Tibial nerve (tissue), 4 donors: ENCODE results near the gene KCNQ1. TPM values are rescaled to one million over a fixed set of nuclear protein-coding genes. Genes with fewer than 3 reads are reported as not detected.

Source experiments
- DNase-seq, 2 donors: peaks; one replicate each; pipeline ENCODE4 v3.0.0-alpha.2; 2019; ENCODE audit warnings: low spot score in 2 of 2
- H3K27ac ChIP-seq, 4 donors: fragments of 200-600 bp; sonication (generic) in 3 of 4; one replicate each; pipeline ENCODE4 v1.5.1; 2017 to 2019; ENCODE audit warnings: mild to moderate bottlenecking in 1 of 4
- H3K27me3 ChIP-seq, 2 donors: fragments of 200-600 bp; sonication (generic) in 1 of 2; one replicate each; pipeline versions ENCODE4 v1.5.1 to v1.6.0; 2017 to 2019
- H3K36me3 ChIP-seq, 3 donors: fragments of 200-600 bp; sonication (generic); one replicate each; pipeline ENCODE4 v1.5.1; 2018 to 2019
- H3K4me1 ChIP-seq, 4 donors: fragments of 200-600 bp; sonication (generic) in 3 of 4; one replicate each; pipeline ENCODE4 v1.5.1; 2017 to 2019
- H3K4me3 ChIP-seq, 4 donors: fragments of 200-600 bp; sonication (generic) in 3 of 4; one replicate each; pipeline ENCODE4 v1.5.1; 2017 to 2019; ENCODE audit warnings: mild to moderate bottlenecking in 1 of 4, moderate library complexity in 1 of 4
- H3K9me3 ChIP-seq, 4 donors: fragments of 200-600 bp; sonication (generic) in 3 of 4; one replicate each; pipeline ENCODE4 v1.5.1; 2017 to 2019
- EP300 ChIP-seq, 2 donors: sonication (generic); formaldehyde crosslinking; IDR thresholded peaks; one replicate each; pipeline ENCODE4 v1.6.1; 2017; ENCODE audit warnings: antibody characterized with exemption in 2 of 2, mild to moderate bottlenecking in 1 of 2
- POLR2A ChIP-seq, 2 donors: fragments of 450-650 bp; IDR thresholded peaks; one replicate each; pipeline ENCODE4 v1.6.1; 2017; ENCODE audit warnings: antibody characterized with exemption in 2 of 2, mild to moderate bottlenecking in 2 of 2, moderate library complexity in 2 of 2
- WGBS, 2 donors: methylation state at CpG; one replicate each; pipeline ENCODE4 v1.1.5; 2018; 5-methylcytosine and 5-hydroxymethylcytosine counted together
- total RNA-seq, 4 donors: library from RNA; depleted of rRNA; stranded (reverse); fragments of >200 nt; gene quantifications; one replicate each; pipeline ENCODE4 v1.1.0, GENCODE V29; 2016
- TF ChIP-seq, protein P1 (sequence below), 5 experiments: fragments of 200-600 bp in 3 of 5; fragments of 450-650 bp in 2 of 5; sonication (generic) in 3 of 5; IDR thresholded peaks; one replicate each; pipeline ENCODE4 v1.5.1; 2016 to 2019; ENCODE audit warnings: antibody characterized with exemption in 5 of 5, mild to moderate bottlenecking in 3 of 5, moderate library complexity in 2 of 5

The KCNQ1 gene
- total RNA-seq, 4 donors from 2014 or later = 3.5 to 11.4 (median 7.5) TPM

DNA sequence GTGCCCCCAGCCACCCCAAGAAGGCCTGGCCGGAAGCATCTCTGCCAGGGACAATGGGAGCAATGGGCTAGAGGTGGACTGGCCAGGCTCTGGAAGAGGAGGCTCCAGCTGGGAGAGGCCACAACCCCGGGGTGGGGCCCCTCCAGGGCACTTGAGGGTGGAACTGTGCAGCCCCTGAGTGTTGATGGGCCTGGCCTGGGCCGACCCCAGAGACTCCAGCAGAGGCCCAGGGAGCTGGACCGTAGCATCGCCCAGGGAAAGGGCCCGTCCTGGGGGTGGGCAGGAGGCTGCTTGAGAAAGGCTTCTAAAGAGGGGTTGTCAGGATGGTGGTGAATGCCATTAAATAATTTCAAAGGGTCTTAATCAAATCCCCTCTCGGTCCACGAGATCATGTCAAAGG is 410.4 kb downstream of the KCNQ1 start:
- no peak overlapping the region for H3K27ac ChIP-seq
- H3K4me1 ChIP-seq = no peaks in the 10 kb centered on the region
- no peak for DNase-seq
- 84 to 89% methylated on average over 8 of the region's 8 CpGs for WGBS, 2 donors
- TF ChIP-seq EP300 (IDR thresholded peaks at IDR 0.05) = no peak
- TF ChIP-seq, protein P1, sequence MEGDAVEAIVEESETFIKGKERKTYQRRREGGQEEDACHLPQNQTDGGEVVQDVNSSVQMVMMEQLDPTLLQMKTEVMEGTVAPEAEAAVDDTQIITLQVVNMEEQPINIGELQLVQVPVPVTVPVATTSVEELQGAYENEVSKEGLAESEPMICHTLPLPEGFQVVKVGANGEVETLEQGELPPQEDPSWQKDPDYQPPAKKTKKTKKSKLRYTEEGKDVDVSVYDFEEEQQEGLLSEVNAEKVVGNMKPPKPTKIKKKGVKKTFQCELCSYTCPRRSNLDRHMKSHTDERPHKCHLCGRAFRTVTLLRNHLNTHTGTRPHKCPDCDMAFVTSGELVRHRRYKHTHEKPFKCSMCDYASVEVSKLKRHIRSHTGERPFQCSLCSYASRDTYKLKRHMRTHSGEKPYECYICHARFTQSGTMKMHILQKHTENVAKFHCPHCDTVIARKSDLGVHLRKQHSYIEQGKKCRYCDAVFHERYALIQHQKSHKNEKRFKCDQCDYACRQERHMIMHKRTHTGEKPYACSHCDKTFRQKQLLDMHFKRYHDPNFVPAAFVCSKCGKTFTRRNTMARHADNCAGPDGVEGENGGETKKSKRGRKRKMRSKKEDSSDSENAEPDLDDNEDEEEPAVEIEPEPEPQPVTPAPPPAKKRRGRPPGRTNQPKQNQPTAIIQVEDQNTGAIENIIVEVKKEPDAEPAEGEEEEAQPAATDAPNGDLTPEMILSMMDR (IDR thresholded peaks at IDR 0.05) = no peak
- no peak for TF ChIP-seq POLR2A (IDR thresholded peaks at IDR 0.05)
- H3K4me3 ChIP-seq = no peak overlapping the region
- no peaks in the 10 kb centered on the region for H3K27me3 ChIP-seq
- no peaks in the 10 kb centered on the region for H3K9me3 ChIP-seq
- no peaks in the 10 kb centered on the region for H3K36me3 ChIP-seq

DNA sequence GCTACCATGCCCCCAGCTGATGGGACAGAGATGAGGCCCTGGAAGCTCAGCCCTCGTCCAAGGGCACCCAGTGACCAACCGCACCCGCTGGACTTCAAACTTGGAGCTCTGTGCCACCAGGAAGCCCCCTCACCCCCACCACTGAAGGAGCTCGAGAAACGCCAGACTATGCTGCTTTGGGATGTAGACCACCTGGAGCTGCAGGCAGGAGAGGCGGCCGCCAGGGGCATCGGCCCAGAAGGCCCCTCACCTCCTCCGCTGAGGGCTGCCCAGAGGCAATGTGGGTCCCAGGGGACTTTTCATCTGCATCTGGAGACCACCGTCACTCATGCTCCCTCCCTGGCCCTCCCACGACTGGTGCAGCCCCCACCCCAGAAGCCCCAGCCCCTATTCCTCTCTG is 412.5 kb downstream of the KCNQ1 start:
- no peak for DNase-seq
- no peaks in the 10 kb centered on the region for H3K36me3 ChIP-seq
- WGBS, 2 donors = 83 to 85% methylated on average over 10 to 11 of the region's 11 CpGs

DNA sequence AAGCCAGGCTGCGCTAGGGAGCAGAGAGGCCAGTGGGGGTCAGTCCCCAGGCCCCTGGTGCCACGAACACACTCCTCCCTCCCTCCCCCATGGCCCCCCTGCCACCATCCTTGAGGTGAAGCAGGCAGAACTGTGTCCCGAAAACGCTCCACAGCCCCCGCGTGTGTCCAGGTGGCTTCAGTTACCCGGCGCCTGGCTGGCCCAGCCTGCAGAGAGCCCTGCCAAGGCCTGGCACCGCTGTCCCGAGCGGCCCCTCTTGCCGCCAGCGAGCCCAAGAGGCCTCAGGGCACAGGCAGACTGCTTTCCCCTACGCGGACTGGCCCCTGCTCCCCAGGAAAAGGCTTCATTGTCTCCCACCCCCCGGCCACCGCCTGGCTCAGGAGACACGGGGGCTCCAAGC is 413.1 kb downstream of the KCNQ1 start:
- peaks cover 0 to 3% of the 10 kb centered on the region in 2 donors for H3K27me3 ChIP-seq
- H3K4me3 ChIP-seq = no peak overlapping the region
- no peak for DNase-seq
- no peak overlapping the region for H3K27ac ChIP-seq
- peaks cover 0 to 13% (median 2%) of the 10 kb centered on the region in 4 donors for H3K4me1 ChIP-seq
- TF ChIP-seq EP300 (IDR thresholded peaks at IDR 0.05) (no peak), POLR2A (IDR thresholded peaks at IDR 0.05) (no peak)
- TF ChIP-seq, protein P1 (IDR thresholded peaks at IDR 0.05) = no peak
- H3K36me3 ChIP-seq = no peaks in the 10 kb centered on the region
- 69 to 72% methylated on average over 15 to 18 of the region's 18 CpGs for WGBS, 2 donors
- H3K9me3 ChIP-seq = no peaks in the 10 kb centered on the region

More for the DNA sequence above, 412.5 kb downstream of the KCNQ1 start:
- peaks cover 0 to 8% (median under 1%) of the 10 kb centered on the region in 4 donors for H3K4me1 ChIP-seq
- H3K27ac ChIP-seq = no peak overlapping the region
- no peaks in the 10 kb centered on the region for H3K9me3 ChIP-seq
- TF ChIP-seq POLR2A (IDR thresholded peaks at IDR 0.05) (no peak), EP300 (IDR thresholded peaks at IDR 0.05) (no peak)
- TF ChIP-seq, protein P1 (IDR thresholded peaks at IDR 0.05) = no peak
- H3K27me3 ChIP-seq = peaks cover 0 to 3% of the 10 kb centered on the region in 2 donors
- no peak overlapping the region for H3K4me3 ChIP-seq

DNA sequence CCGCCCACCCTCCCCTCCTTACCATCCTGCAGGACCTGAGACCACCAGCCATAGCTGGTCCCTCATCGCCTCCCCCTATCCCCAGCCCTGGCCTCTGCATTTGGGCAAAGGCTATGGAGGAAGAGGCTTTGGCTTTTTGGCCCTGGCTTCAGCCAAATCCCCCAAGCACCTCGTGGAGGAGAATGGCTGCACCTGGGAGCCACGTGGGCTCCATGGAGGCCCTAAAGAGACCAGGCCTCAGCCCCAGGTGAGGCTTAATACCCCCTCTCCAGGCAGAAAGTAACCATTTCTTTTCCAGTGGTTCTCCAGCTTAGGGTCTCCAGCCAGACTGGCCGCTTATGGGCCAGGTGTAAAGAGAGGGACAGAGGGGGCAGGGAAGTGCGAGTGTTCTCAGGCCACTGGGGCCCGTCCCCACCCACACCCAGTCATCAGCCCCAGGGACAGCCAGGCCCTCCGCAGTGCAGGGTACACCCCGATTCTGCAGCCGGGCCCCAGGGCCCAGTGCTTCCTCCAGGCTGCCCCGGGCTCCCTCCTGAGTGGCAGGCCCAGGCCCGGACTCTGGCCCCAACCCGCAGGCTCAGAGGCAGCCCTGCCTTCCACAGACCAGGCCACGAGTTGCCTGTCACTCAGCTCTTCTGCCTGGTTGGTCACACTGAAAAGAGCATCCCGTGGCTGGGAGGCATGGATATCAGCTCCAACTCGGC is 414.3 kb downstream of the KCNQ1 start:
- TF ChIP-seq EP300 (IDR thresholded peaks at IDR 0.05) = no peak
- no peak for TF ChIP-seq POLR2A (IDR thresholded peaks at IDR 0.05)
- TF ChIP-seq, protein P1 (IDR thresholded peaks at IDR 0.05) = no peak
- 85% methylated on average over 12 to 16 of the region's 16 CpGs for WGBS, 2 donors
- H3K9me3 ChIP-seq = no peaks in the 10 kb centered on the region
- H3K36me3 ChIP-seq = no peaks in the 10 kb centered on the region
- H3K4me3 ChIP-seq = no peak overlapping the region
- no peak for DNase-seq
- H3K27ac ChIP-seq = no peak overlapping the region
- H3K4me1 ChIP-seq = peaks cover 0 to 19% (median 2%) of the 10 kb centered on the region in 4 donors
- H3K27me3 ChIP-seq = peaks cover 0 to 10% of the 10 kb centered on the region in 2 donors

DNA sequence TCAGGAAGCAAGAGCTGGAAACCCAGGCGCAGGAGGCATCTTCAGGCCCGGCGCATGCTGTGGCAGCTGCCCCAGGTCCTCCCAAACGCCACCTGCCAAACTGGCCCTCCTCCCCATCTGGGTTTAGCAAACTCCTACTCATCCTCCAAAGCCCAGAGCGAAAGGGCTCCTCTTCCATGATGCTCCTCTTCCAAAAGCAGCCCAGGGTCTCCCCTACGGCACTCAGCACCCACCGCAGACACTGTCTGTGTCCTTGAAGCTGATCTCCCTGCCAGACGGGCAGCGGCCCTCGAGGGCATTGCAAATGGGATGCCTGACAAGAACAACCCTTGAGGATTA is 414.9 kb downstream of the KCNQ1 start:
- no peaks in the 10 kb centered on the region for H3K9me3 ChIP-seq
- H3K4me3 ChIP-seq = no peak overlapping the region
- no peak for DNase-seq
- peaks cover 0 to 13% of the 10 kb centered on the region in 2 donors for H3K27me3 ChIP-seq
- TF ChIP-seq, protein P1 (IDR thresholded peaks at IDR 0.05) = no peak
- TF ChIP-seq EP300 (IDR thresholded peaks at IDR 0.05) (no peak), POLR2A (IDR thresholded peaks at IDR 0.05) (no peak)
- no peak overlapping the region for H3K27ac ChIP-seq
- WGBS, 2 donors = 93% methylated on average over 10 of the region's 10 CpGs
- H3K36me3 ChIP-seq = no peaks in the 10 kb centered on the region
- peaks cover 0 to 19% (median 2%) of the 10 kb centered on the region in 4 donors for H3K4me1 ChIP-seq
